Breast epithelium (tissue), 4 donors: ENCODE results near the gene RGS21. TPM values are rescaled to one million over a fixed set of nuclear protein-coding genes. Genes with fewer than 3 reads are reported as not detected.

ENCODE experiments used
- DNase-seq, 2 donors: peaks; one replicate each; pipeline ENCODE4 v3.0.0-alpha.2; 2019; ENCODE audit warnings: low spot score in 2 of 2
- H3K27ac ChIP-seq, 2 donors: fragments of 200-600 bp; sonication (generic) in 1 of 2; one replicate each; pipeline ENCODE4 v1.5.1; 2016 to 2019; ENCODE audit warnings: mild to moderate bottlenecking in 1 of 2
- H3K27me3 ChIP-seq, 2 donors: fragments of 200-600 bp; sonication (generic) in 1 of 2; one replicate each; pipeline versions ENCODE4 v1.5.1 to v1.6.0; 2017 to 2019; ENCODE audit warnings: control low read depth in 1 of 2, mild to moderate bottlenecking in 1 of 2
- H3K36me3 ChIP-seq: fragments of 200-600 bp; one replicate; pipeline ENCODE4 v1.5.1; 2019
- H3K4me1 ChIP-seq, 2 donors: fragments of 200-600 bp; sonication (generic); one replicate each; pipeline ENCODE4 v1.5.1; 2016 to 2019; ENCODE audit warnings: control low read depth in 1 of 2
- H3K4me3 ChIP-seq, 3 donors: fragments of 200-600 bp; sonication (generic); 1 replicate in 2 of 3; 2 replicates in 1 of 3; pipeline ENCODE4 v1.5.1; 2016 to 2019; ENCODE audit warnings: mild to moderate bottlenecking in 3 of 3, moderate library complexity in 2 of 3
- H3K9me3 ChIP-seq, 2 donors: fragments of 200-600 bp; sonication (generic) in 1 of 2; one replicate each; pipeline ENCODE4 v1.5.1; 2016 to 2019; ENCODE audit warnings: control low read depth in 1 of 2
- CTCF ChIP-seq, 3 donors: fragments of 450-650 bp; IDR thresholded peaks; one replicate each; pipeline ENCODE4 v1.5.1; 2016 to 2017; ENCODE audit warnings: antibody characterized with exemption in 3 of 3, mild to moderate bottlenecking in 3 of 3, moderate library complexity in 3 of 3
- POLR2A ChIP-seq: fragments of 450-650 bp; IDR thresholded peaks from one replicate; pipeline ENCODE4 v1.6.1; 2016; ENCODE audit warnings: antibody characterized with exemption, mild to moderate bottlenecking, moderate library complexity
- POLR2AphosphoS5 ChIP-seq, 3 donors: sonication (generic); formaldehyde crosslinking; IDR thresholded peaks; one replicate each; pipeline ENCODE4 v1.6.1; 2017; ENCODE audit warnings: antibody characterized with exemption in 3 of 3
- intact Hi-C: fragments of 100-400 bp; cut with DNase I; formaldehyde crosslinking; loops from one replicate; pipeline ENCODE4 v1.15.1; 2023; ENCODE audit warnings: low total_unique reads
- total RNA-seq, 3 donors: library from RNA; depleted of rRNA; stranded (reverse); fragments of >200 nt; gene quantifications; one replicate each; pipeline ENCODE4 v1.1.0, GENCODE V29; 2016

RGS21 gene
- total RNA-seq, 3 donors from 2014 or later: not detected

GRCh38 chr1:192342842-192343241, 26.1 kb downstream of the RGS21 start:
- H3K4me1 ChIP-seq: no peaks in the 10 kb centered on the region
- DNase-seq: no peak
- H3K9me3 ChIP-seq: no peaks in the 10 kb centered on the region
- H3K27ac ChIP-seq: no peak overlapping the region
- no peak for TF ChIP-seq POLR2A
- TF ChIP-seq CTCF (IDR thresholded peaks at IDR 0.05): no peak
- H3K4me3 ChIP-seq: no peak overlapping the region
- no peaks in the 10 kb centered on the region for H3K36me3 ChIP-seq
- intact Hi-C loops: no loop called here
- no peaks in the 10 kb centered on the region for H3K27me3 ChIP-seq

- intact Hi-C loops: no loop called here
- Histone ChIP-seq H3K27me3 (no peaks in the 10 kb centered on the region), H3K9me3 (no peaks in the 10 kb centered on the region), H3K4me1 (no peaks in the 10 kb centered on the region), H3K27ac (no peak overlapping the region), H3K36me3 (no peaks in the 10 kb centered on the region), H3K4me3 (no peak overlapping the region)
- TF ChIP-seq POLR2A (no peak), CTCF (IDR thresholded peaks at IDR 0.05) (no peak)
- no peak for DNase-seq
Measured at GRCh38 chr1:192343344-192343743, 26.6 kb downstream of the RGS21 start.

GRCh38 chr1:192349314-192349713, 32.5 kb downstream of the RGS21 start:
- no peak for DNase-seq
- intact Hi-C loops: no loop called here
- no peak overlapping the region for H3K27ac ChIP-seq
- H3K4me1 ChIP-seq: no peaks in the 10 kb centered on the region
- no peaks in the 10 kb centered on the region for H3K9me3 ChIP-seq
- H3K27me3 ChIP-seq: no peaks in the 10 kb centered on the region
- no peak for TF ChIP-seq CTCF (IDR thresholded peaks at IDR 0.05)
- TF ChIP-seq POLR2A: no peak
- TF ChIP-seq POLR2AphosphoS5 (IDR thresholded peaks at IDR 0.05): no peak
- no peak overlapping the region for H3K4me3 ChIP-seq
- no peaks in the 10 kb centered on the region for H3K36me3 ChIP-seq

- H3K4me3 ChIP-seq: no peak overlapping the region
- no peak for DNase-seq
- H3K36me3 ChIP-seq: no peaks in the 10 kb centered on the region
- intact Hi-C loops: no loop called here
- H3K27me3 ChIP-seq: no peaks in the 10 kb centered on the region
- H3K4me1 ChIP-seq: no peaks in the 10 kb centered on the region
- TF ChIP-seq POLR2A (no peak), POLR2AphosphoS5 (IDR thresholded peaks at IDR 0.05) (no peak), CTCF (IDR thresholded peaks at IDR 0.05) (no peak)
- H3K27ac ChIP-seq: no peak overlapping the region
- H3K9me3 ChIP-seq: no peaks in the 10 kb centered on the region
Measured at GRCh38 chr1:192350356-192350755, 33.6 kb downstream of the RGS21 start.

- H3K36me3 ChIP-seq: no peaks in the 10 kb centered on the region
- no peaks in the 10 kb centered on the region for H3K27me3 ChIP-seq
- TF ChIP-seq CTCF (IDR thresholded peaks at IDR 0.05): no peak
- no peak for TF ChIP-seq POLR2A
- no peak for TF ChIP-seq POLR2AphosphoS5 (IDR thresholded peaks at IDR 0.05)
- no peak overlapping the region for H3K4me3 ChIP-seq
- H3K4me1 ChIP-seq: no peaks in the 10 kb centered on the region
- no peak for DNase-seq
- no peak overlapping the region for H3K27ac ChIP-seq
- intact Hi-C loops: no loop called here
- H3K9me3 ChIP-seq: no peaks in the 10 kb centered on the region
Measured at GRCh38 chr1:192351550-192351949, 34.8 kb downstream of the RGS21 start.
